Right lobe of liver (tissue), 4 donors: Measurements from ENCODE around the gene CCDC102A.

ENCODE experiments used
- CTCF ChIP-seq, 4 donors: fragments of 200-600 bp in 3 of 4; fragments of 450-650 bp in 1 of 4; IDR thresholded peaks; one replicate each; pipeline versions ENCODE4 v1.5.1 to v1.8.0; 2016 to 2022; ENCODE audit warnings: antibody characterized with exemption in 4 of 4, mild to moderate bottlenecking in 2 of 4
- POLR2A ChIP-seq: fragments of 450-650 bp; IDR thresholded peaks from one replicate; pipeline ENCODE4 v1.6.1; 2017; ENCODE audit warnings: antibody characterized with exemption, mild to moderate bottlenecking
- donor health status: DM: no; HTN: no; CAD: no.
- donor health status: DM: no; HTN: no; CAD: no.
- donor health status: DM: no; HTN: yes; CAD: no.

GRCh38 chr16:57529391-57530103, 6.8 kb downstream of the CCDC102A start:
- no peak for TF ChIP-seq POLR2A
- no peak for TF ChIP-seq CTCF (IDR thresholded peaks at IDR 0.05)
